Peyer's patch (tissue), 4 donors: ENCODE results near the gene ANKLE2. TPM values are rescaled to one million over a fixed set of nuclear protein-coding genes. Genes with fewer than 3 reads are reported as not detected.

Source experiments
- DNase-seq, 3 donors: peaks; one replicate each; pipeline ENCODE4 v3.0.0-alpha.2; 2017 to 2019
- H3K27ac ChIP-seq, 4 donors: fragments of 200-600 bp; sonication (generic); one replicate each; pipeline ENCODE4 v1.5.1; 2016 to 2019
- H3K27me3 ChIP-seq, 2 donors: fragments of 200-600 bp; sonication (generic); one replicate each; pipeline ENCODE4 v1.5.1; 2019
- H3K36me3 ChIP-seq, 3 donors: fragments of 200-600 bp; sonication (generic); one replicate each; pipeline ENCODE4 v1.5.1; 2016 to 2019
- H3K4me1 ChIP-seq, 4 donors: fragments of 200-600 bp; sonication (generic); one replicate each; pipeline ENCODE4 v1.5.1; 2016 to 2019
- H3K4me3 ChIP-seq, 4 donors: fragments of 200-600 bp; sonication (generic); 1 replicate in 3 of 4; 2 replicates in 1 of 4; pipeline ENCODE4 v1.5.1; 2016 to 2019; ENCODE audit warnings: mild to moderate bottlenecking in 1 of 4
- H3K9me3 ChIP-seq, 4 donors: fragments of 200-600 bp; sonication (generic); one replicate each; pipeline ENCODE4 v1.5.1; 2016 to 2019; ENCODE audit warnings: mild to moderate bottlenecking in 1 of 4
- POLR2A ChIP-seq, 2 donors: fragments of 450-650 bp; IDR thresholded peaks; one replicate each; pipeline ENCODE4 v1.5.1; 2017; ENCODE audit warnings: antibody characterized with exemption in 2 of 2, mild to moderate bottlenecking in 2 of 2, moderate library complexity in 2 of 2
- total RNA-seq, 4 donors: library from RNA; depleted of rRNA; stranded (reverse); fragments of >200 nt; gene quantifications; one replicate each; pipeline ENCODE4 v1.1.0, GENCODE V29; 2016
- TF ChIP-seq, protein P1 (sequence below), 6 experiments: fragments of 450-650 bp in 4 of 6; fragments of 200-600 bp in 2 of 6; sonication (generic) in 1 of 6; IDR thresholded peaks; one replicate each; pipeline ENCODE4 v1.5.1; 2017 to 2019; ENCODE audit warnings: antibody characterized with exemption in 6 of 6, mild to moderate bottlenecking in 3 of 6, moderate library complexity in 1 of 6

The ANKLE2 gene
- total RNA-seq, 4 donors from 2014 or later, result 69.0 to 286 (median 133) TPM

- H3K27ac ChIP-seq, result no peak overlapping the region
- peaks cover 0 to 86% (median 0%) of the 10 kb centered on the region in 3 donors for H3K36me3 ChIP-seq
- no peak for DNase-seq
- no peaks in the 10 kb centered on the region for H3K4me1 ChIP-seq
- H3K9me3 ChIP-seq, result no peaks in the 10 kb centered on the region
- H3K4me3 ChIP-seq, result no peak overlapping the region
- TF ChIP-seq POLR2A (IDR thresholded peaks at IDR 0.05), result no peak
- TF ChIP-seq, protein P1, sequence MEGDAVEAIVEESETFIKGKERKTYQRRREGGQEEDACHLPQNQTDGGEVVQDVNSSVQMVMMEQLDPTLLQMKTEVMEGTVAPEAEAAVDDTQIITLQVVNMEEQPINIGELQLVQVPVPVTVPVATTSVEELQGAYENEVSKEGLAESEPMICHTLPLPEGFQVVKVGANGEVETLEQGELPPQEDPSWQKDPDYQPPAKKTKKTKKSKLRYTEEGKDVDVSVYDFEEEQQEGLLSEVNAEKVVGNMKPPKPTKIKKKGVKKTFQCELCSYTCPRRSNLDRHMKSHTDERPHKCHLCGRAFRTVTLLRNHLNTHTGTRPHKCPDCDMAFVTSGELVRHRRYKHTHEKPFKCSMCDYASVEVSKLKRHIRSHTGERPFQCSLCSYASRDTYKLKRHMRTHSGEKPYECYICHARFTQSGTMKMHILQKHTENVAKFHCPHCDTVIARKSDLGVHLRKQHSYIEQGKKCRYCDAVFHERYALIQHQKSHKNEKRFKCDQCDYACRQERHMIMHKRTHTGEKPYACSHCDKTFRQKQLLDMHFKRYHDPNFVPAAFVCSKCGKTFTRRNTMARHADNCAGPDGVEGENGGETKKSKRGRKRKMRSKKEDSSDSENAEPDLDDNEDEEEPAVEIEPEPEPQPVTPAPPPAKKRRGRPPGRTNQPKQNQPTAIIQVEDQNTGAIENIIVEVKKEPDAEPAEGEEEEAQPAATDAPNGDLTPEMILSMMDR (IDR thresholded peaks at IDR 0.05), result no peak
- no peaks in the 10 kb centered on the region for H3K27me3 ChIP-seq
Observed at GRCh38 chr12:132784580-132784979, 22.9 kb upstream of the ANKLE2 start.

DNA sequence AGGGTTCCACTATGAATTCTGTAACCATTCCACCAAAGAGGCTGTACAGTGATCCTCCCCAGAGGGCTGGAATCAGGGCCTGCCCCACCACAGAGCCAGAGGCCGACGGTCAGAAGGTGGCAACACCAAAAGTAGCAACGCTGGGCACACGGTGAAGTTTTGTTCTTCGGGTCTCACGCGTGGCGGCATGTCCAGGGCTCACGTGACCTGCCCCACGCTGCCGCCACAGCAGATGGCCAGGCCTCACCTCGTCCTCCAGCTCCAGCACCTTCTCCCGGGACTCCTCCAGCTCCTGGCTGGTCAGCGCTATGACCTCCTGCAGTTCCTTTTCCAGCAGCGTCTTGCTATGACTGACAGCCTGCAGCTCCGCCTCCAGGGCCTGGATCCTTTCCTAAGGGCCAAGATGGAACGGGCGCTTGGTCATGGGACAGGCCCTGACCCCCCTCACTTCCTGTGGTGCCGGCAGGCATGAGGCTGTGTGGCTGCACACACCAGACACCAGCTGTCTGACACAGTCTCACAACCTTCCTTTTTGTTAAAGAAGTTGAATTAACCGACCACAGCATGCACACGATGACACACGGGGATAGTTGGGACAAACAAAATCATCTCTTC lies 22.4 kb upstream of the ANKLE2 start:
- H3K27ac ChIP-seq, result no peak overlapping the region
- no peak for TF ChIP-seq POLR2A (IDR thresholded peaks at IDR 0.05)
- TF ChIP-seq, protein P1 (IDR thresholded peaks at IDR 0.05), result no peak
- DNase-seq, result no peak
- no peaks in the 10 kb centered on the region for H3K27me3 ChIP-seq
- no peaks in the 10 kb centered on the region for H3K4me1 ChIP-seq
- peaks cover 0 to 86% (median 0%) of the 10 kb centered on the region in 3 donors for H3K36me3 ChIP-seq
- no peaks in the 10 kb centered on the region for H3K9me3 ChIP-seq
- no peak overlapping the region for H3K4me3 ChIP-seq

- Histone ChIP-seq H3K36me3 (peaks cover 0 to 91% (median 0%) of the 10 kb centered on the region in 3 donors), H3K4me3 (no peak overlapping the region), H3K4me1 (peaks cover 0 to 4% (median 0%) of the 10 kb centered on the region in 4 donors), H3K27ac (no peak overlapping the region), H3K9me3 (no peaks in the 10 kb centered on the region), H3K27me3 (no peaks in the 10 kb centered on the region)
- no peak for TF ChIP-seq POLR2A (IDR thresholded peaks at IDR 0.05)
- TF ChIP-seq, protein P1 (IDR thresholded peaks at IDR 0.05), result no peak
- DNase-seq, result no peak
Observed at GRCh38 chr12:132781938-132782337, 20.3 kb upstream of the ANKLE2 start.

DNA sequence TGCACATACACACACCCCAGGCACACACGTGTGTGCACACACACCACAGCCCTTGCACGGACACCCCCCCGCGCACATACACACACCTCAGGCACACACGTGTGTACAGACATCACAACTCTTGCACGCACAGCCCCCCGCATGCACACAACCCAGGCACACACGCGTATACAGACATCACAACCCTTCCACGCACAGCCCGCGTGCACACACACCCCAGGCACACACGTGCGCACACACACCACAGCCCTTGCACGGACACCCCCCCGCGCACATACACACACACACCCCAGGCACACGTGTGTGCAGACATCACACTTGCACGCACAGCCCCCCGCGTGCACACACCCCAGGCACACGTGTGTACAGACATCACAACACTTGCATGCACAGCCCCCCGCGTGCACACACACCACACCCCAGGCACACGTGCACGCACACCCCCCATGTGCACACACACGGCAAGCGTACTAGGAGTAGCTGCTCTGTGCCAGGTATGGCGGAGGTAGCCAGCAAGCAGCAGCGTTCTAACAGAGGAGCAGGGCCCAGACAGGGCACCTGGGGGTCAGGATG lies 18.2 kb upstream of the ANKLE2 start:
- H3K36me3 ChIP-seq, result peaks cover 0 to 95% (median 0%) of the 10 kb centered on the region in 3 donors

DNA sequence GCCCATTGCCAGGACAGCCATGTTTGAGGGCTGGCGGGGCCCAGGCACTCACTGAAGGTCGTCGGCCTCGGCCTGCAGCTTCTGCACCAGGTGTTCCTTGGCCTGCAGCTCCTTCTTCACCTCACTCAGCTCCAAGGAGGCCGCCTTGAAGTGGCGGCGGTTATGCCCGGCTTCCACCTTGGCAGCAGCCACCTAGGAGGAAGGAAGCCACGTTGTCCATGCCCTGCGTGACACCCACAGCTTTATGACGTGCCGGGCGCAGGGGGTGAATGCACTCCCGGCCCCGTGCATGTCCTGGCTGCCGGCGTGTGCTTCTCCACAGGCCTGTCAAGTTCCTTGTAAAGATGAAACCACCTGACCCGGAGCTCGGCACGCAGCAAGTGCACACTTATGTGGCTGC lies 16.0 kb upstream of the ANKLE2 start:
- H3K4me3 ChIP-seq, result no peak overlapping the region
- H3K4me1 ChIP-seq, result peaks cover 0 to 4% (median 0%) of the 10 kb centered on the region in 4 donors
- no peaks in the 10 kb centered on the region for H3K27me3 ChIP-seq
- H3K27ac ChIP-seq, result no peak overlapping the region
- no peak for DNase-seq
- TF ChIP-seq POLR2A (IDR thresholded peaks at IDR 0.05), result no peak
- TF ChIP-seq, protein P1 (IDR thresholded peaks at IDR 0.05), result no peak
- H3K9me3 ChIP-seq, result no peaks in the 10 kb centered on the region
- peaks cover 0 to 96% (median 0%) of the 10 kb centered on the region in 3 donors for H3K36me3 ChIP-seq

More for the DNA sequence above, 18.2 kb upstream of the ANKLE2 start:
- Histone ChIP-seq H3K4me3 (no peak overlapping the region), H3K4me1 (peaks cover 0 to 4% (median 0%) of the 10 kb centered on the region in 4 donors), H3K27ac (no peak overlapping the region), H3K9me3 (no peaks in the 10 kb centered on the region), H3K27me3 (no peaks in the 10 kb centered on the region)
- DNase-seq, result no peak
- no peak for TF ChIP-seq POLR2A (IDR thresholded peaks at IDR 0.05)
- TF ChIP-seq, protein P1 (IDR thresholded peaks at IDR 0.05), result no peak
